Measurements from ENCODE around the gene B4GAT1.
A peak's percentile ranks its signal among the peaks of the same experiment; 100 is the strongest.
"Not testable (repeated sequence)": the region's sequence is repeated elsewhere in the genome, so short reads cannot be mapped to it uniquely, and the experiment has no call there.

B4GAT1 gene

DNA sequence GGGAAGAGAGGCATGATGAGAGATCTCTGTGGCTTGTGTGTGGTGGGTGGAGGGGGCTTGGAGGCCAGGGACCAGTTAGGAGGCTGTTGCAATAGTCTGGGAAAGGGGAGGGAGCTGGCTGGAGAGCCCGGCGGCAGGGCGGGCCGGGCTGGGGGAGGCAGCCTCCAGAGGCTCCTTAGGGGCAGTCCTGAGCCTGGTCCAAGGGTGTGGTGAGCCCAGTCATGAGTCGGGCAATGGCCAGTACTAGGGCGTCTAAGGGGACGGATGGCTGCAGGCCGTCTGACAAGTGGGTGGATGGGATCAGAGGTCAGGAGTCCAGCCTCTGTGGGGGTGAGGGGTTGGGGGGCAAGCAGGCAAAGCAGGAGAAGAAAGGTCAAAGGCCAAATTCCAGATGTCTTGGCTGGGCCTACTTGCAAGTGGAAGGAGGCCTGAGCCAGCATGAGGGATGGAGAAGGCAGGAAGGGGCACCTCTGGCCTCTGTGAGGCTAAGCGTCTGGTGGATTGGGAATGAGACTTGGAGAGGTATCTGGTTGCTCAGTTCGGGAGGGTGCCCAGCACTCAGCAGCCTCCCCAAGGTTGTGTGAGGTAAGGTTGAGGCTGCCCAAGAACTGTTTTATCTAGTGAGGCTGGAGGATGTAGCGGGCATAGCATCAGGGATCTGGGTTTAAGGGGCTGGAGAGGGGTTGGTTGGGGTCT lies 24.5 kb downstream of the B4GAT1 start:
- no peak for DNase-seq (ENCODE audit: low spot score)

DNA sequence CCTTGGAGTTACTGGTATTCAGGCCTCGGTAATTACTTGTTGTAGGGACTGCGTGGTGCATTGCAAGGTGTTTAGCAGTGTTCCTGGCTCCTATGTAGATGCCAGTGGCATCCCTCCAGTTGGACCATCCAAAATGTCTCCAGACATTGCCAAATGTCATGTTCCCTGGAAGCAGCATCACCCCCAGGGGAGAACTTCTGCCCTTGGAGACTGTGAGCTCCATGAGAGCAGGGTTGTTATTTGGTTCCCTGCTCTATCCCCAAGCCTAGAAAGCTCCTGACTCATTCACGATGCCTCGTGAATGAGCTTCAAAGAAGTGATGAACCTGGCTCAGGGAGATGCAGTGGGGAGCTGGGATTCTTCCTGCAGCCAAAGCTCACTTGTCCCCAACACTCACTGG lies 25.8 kb downstream of the B4GAT1 start:
- no peak for DNase-seq (ENCODE audit: low spot score)

DNA sequence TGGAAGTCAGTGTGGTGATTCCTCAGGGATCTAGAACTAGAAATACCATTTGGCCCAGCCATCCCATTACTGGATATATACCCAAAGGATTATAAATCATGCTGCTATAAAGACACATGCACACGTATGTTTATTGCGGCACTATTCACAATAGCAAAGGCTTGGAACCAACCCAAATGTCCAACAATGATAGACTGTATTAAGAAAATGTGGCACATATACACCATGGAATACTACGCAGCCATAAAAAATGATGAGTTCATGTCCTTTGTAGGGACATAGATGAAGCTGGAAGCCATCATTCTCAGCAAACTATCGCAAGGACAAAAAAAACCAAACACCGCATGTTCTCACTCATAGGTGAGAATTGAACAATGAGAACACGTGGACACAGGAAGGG lies 26.7 kb downstream of the B4GAT1 start:
- not testable (repeated sequence) for DNase-seq (ENCODE audit: low spot score)

DNA sequence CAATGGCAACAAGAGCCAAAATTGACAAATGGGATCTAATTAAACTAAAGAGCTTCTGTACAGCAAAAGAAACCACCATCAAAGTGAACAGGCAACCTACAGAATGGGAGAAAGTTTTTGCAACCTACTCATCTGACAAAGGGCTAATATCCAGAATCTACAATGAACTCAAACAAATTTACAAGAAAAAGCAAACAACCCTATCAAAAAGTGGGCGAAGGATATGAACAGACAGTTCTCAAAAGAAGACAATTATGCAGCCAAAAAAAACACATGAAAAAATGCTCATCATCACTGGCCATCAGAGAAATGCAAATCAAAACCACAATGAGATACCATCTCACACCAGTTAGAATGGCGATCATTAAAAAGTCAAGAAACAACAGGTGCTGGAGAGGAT lies 27.1 kb downstream of the B4GAT1 start:
- not testable (repeated sequence) for DNase-seq (ENCODE audit: low spot score)

DNA sequence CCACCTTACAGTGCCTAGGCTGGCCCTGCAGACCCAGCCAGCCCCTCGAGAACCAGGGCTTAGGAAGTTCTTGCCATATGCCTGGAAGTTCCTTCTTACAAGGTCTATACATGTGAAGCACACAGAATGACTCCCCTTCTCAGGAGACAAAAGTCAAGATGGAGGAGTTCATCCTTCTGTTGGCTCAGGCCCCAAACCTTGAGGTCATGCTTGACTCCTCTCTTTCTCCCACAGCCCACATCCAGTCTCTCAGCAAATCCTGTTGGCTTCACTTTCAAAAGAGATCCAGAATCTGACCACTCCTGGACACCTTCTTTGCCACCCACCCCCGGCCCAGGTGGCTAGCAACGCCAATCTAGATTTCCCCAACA lies 28.8 kb downstream of the B4GAT1 start:
- no peak for DNase-seq (ENCODE audit: low spot score)

DNA sequence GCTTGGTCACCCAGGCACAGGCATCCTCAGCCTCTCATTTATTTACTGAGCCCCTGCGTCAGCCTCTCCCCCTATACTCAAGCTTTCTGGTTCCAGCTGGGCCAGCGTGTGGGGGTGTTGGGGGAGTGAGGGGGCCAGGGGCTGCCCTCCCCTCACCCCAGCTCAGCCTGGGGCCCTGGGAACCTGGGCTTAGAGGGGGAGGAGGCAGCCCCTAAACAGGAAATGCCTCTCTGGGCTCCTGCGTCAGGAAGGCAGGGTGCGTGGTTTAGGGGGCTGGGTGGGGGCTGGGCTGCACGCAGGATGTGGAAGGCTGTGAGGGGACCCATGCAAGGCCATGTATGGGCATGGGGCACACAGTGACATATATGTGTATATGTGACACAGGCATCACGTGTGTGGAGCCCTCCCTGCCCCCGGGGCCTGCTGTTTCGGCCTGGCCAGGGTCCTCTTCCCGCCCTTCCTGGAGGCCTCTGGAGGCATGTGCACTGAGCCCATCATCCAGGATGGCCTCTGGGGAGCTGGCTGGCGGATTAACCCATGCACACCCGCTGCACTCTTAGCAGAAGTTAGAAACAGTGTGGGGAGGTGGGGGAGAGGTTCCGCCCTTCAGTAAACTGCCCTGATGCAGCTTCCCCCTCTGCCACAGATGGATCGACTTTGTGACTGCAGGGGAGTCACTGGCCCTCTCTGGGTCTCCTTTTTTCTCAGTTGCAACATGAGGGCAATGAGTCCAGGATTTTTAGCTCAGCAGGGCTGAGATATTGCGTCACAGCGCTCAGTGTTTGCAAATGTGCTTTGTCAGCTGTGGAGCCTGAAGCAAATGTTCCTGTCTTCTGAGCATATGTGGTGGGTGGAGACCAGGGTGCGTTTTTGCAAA lies 29.5 kb downstream of the B4GAT1 start:
- DNase-seq (ENCODE audit: low spot score), result no peak

DNA sequence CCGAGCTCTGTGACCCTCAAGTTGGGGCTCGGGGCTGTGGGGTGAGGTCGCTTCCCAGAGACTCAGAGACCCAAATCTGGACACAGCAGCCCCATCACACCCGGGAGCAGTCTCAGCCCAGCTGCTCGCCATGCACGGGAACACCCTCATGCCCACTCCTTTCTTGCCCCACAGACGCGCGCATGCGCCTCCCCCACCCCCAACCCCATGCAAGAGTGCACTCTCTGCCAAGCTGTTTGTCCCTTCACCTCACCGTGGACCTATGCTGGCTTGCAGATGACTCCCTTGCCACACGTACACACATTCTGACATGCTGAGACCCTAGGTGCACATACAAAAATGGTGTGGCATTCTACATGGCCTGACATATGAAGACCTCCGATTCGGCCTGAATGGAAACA lies 30.1 kb downstream of the B4GAT1 start:
- DNase-seq (ENCODE audit: low spot score), result no peak

DNA sequence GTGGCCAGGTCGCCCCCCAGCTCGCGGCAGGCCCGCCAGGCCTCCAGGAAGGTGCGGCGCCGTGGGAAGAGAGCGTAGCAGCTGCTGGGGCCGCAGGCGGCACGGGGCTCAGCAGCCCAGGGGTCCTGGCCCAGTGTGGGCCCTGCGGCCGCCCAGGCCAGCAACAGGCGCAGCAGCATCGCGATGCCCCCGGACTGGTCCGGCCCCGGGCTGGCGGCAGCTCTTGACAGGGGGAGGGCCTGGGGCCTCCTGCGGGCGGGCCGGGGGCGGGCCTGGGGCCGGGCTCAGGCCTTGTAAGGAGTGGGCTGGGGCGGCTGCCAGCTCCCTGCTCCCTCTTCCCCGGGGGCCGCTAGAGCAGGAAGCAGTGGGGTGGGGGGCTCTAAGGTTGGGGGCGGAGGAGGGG lies 30.6 kb downstream of the B4GAT1 start, which contains the start of gene CD248:
TSS of gene CD248 (minus strand) at position 196 of the 403 bp plus-strand sequence. CDS start at position 179, 17 bp downstream.
- no peak for DNase-seq (ENCODE audit: low spot score)

DNA sequence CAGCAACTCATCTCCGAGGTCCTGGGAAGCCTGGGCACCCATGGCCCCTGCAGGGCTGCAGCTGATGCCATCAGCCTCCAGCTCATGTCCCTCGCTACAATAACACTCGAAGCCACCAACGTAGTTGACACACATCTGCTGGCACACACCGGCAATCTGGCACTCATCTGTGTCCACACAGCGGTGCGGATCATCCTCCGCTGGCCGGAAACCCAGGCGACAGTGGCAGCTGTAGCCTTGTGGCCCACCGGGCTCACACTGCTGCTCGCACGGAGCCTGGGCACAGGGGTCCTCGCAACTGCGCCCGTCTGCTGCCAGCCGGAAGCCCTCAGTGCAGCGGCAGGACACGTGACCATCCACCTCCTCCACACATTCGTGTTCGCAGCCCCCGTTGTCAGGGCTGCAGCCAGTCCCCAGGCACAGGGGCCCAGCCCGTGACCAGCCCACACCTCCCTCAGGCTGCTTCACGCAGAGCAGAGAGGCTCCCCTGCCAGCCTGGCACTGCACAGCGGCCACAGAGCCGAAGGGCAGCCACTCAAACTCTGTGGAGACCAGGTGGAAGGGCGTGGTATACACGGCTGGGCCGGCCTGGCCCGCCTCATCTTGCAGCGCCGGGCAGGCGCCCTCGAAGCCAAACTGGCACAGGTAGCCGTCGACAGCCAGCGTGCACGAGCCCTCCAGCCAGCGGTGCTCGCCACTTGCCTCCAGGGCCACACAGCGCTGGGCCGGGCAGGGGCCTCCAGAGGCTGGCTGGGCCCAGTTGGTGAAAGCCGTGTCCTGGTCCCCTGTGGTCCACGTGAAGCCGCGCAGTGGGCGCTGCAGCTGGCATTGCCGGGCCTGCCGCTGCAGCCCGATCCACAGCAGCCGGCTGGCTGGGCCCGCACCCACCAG lies 31.3 kb downstream of the B4GAT1 start:
- no peak for DNase-seq (ENCODE audit: low spot score)

DNA sequence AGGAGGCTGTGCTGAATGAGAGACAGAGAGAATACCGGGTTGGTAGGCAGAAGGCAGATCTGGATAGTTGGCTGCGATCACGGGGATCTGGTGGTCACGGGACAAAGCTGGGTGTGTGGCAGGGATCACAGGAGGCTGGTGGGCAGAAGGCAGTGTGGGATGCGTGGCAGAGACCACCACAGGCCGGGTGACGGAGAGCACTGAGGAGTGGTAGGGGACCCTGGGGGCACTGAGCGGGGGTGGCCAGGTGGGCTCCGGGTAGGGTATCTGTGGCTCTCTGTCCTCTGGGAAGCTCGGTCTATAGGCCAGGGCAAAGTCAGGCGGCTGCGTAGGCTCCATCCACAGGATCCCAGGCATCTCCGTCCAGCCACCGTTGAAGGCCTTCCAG lies 31.9 kb downstream of the B4GAT1 start:
- no peak for DNase-seq (ENCODE audit: low spot score)

DNA sequence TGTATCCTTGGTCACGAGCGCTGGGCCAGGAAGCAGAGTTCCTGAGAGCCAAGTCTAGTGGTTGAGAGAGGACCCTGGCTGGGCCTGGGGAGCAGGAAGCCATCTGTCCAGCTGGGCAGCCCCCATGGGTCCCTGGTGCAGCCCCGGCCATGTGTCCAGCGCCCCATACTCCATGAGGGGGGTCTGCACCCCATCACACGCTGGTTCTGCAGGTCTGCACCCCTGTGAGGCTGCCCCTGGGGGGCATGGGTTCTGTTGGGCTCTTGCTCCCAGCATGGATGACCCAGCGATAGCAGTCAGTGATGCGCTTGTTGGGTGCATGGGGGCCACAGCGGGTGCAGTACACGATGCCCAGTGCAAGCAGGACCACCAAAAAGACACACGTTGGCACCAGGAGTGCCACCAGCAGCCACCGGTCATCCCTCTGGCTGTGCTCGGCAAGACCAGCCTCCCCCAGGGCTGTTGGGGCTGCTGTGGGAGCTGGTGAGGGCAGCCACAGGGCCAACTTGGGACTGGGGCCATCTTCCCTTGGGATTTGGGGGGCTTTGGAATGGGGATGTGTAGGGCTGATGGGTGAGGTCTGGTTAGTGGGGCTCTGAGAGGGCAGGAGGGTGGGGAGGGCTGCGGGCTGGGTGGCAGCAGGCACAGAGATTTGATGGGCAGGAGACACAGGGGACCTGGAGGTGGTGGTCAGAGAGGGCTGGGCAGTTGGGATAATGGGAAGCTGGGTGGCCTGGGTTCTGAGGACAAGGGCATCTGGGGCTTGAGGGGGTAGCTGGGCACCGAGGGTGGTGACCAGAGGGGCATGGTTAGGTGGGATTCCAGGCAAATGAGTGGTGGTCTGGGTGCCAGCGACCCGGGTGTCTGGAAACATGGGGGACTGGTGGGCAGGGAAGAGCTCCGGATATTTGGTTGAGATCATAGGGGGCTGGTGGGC lies 32.6 kb downstream of the B4GAT1 start:
- DNase-seq (ENCODE audit: low spot score), result no peak

DNA sequence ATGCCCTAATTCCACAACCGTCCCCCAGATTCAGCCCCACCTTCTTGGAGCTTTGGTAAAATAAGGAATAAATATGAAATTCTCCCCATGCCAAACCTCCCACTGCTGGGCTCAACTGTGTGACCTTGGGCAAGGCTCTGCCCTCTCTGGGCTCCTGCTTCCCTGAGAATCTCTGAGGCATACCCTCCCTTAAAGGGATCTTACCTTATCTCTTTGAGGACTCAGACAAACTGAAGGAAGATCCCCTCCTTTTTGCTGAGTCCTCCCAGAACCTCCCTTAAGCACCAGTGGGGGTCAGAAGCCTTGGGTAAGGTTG lies 33.3 kb downstream of the B4GAT1 start:
- DNase-seq (ENCODE audit: low spot score), result no peak

DNA sequence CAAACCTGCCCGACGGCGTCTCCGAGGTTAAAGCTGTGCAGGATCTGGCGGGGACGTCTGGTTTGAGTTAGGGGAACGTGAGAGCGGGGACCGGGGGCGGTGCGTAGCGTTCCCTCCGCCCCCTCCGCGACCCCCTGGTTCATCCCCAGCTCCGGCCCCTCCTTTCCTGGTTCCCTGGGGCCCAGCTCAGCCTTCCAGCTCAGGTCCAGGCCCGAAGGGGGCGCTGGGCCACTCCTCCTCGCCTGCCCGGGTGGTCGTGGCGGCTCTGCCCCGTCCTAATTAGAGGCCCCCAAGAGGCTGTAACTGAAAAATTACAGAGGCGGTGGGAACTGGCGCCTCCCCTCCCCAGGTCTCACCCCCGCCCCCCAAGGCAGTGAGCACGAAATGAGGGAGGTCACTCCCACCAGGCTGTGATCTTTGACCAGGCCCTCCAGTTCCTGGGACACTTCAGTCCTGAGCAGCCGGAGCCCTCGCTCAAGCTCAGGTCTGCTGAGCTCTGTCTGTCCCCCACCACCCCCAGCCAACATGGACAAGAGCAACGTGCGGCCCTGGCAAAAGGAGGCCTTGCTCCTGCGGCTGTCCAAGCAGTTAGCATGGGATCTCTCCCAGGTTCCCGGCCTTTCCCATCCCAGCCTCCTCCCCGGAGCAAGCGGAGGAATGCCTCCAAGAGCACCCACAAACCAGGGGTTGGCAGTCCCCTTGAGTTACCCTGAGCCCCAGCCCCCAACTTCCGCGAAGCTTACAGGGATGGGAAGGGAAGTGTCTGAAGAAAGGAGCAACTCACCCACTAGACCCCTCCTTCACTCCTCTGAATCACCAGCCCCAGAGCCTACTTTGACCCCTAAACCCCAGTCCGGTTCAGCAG lies 33.9 kb downstream of the B4GAT1 start:
- no peak for DNase-seq (ENCODE audit: low spot score)

DNA sequence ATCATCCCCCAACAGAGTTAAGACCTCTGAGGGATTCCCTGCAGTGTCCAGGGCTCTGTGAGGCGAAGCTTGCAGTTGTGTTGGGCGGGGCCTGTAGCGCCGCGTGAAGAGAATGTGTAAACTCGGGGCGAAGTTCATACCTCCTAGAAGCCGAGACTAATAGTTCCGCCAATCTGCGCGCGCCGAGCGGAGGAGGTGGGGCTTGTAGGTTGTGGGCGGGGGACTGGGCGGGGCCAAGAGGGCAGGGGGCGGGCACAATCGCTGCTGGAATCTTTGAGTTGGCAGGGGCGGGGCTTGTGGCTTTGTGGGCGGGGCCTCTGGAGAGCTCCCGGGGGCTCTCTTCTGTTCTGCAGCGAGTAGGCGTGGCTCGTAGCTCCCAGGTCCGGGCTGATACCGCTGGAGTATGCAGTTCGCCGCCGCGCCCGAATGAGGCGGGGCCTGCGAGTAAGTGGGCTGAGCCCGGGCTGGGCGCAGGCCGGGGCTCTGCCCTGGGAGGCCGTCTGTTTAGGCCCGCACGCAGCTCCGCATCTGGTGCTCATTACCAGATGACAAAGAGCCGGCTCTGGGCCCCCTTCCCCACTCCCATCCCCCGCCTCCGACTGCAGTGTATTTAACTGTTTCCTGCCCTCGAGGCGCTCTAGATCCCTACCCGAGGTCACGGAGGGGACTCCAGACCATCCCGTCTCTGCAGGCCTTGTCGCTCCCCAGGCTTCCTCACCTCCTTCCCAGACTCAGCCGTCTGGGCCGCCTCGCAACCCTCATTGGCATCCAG lies 34.7 kb downstream of the B4GAT1 start:
- peak; percentile 98 for DNase-seq (ENCODE audit: low spot score)

DNA sequence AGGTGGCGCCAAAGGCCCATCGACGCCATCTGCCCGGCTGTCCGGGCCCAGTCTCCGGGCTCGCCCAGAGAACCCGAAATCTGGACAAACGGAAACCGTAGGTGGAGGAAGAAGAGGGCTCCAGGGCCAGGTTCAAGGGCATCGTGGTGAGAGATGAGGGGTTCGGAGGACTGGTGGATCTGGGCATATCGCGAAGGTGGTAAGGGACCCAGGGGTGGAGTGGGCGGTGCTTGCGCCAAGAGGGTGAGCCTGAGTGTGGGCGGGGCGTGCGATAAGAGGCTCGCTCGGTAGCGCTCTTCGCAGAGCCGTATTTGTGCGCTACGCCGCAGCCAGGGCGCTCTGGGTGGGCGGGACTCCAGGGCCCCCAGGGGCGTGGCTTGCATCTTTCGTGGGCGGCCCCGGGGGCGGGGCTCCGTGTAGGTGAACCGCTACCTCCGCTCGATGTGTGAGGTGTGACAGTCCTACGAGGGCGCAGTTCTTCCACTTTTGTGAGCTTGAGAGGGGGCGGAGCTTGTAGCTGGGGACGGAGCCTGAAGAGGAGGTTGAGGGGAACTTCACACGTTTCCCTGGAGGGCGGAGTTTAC lies 35.4 kb downstream of the B4GAT1 start:
- peak; percentile 95 for DNase-seq (ENCODE audit: low spot score)

DNA sequence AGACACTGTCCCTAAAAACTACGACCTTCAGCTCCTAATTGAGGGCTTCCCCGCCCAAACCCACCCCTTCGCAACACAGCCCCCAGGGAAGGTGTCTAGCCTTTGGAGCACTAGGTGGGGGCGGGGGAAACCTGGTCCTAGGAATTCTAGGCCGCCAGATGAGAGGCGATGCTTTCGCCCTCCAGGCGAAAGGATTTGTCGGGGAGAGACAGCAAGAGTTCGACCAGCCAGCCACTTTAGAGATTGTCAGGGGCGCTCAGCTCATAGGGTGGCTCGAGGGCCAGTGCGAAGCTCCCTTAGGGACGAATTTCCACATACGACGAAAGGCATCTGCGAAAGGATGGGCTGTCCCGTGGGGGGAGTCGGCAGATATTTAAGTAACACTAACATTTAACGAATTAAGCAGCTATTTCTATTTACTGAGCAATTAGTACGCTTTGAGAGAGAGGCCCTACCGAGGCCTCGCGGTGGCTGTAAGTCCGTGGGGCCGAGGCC lies 35.9 kb downstream of the B4GAT1 start:
- DNase-seq (ENCODE audit: low spot score), result no peak

DNA sequence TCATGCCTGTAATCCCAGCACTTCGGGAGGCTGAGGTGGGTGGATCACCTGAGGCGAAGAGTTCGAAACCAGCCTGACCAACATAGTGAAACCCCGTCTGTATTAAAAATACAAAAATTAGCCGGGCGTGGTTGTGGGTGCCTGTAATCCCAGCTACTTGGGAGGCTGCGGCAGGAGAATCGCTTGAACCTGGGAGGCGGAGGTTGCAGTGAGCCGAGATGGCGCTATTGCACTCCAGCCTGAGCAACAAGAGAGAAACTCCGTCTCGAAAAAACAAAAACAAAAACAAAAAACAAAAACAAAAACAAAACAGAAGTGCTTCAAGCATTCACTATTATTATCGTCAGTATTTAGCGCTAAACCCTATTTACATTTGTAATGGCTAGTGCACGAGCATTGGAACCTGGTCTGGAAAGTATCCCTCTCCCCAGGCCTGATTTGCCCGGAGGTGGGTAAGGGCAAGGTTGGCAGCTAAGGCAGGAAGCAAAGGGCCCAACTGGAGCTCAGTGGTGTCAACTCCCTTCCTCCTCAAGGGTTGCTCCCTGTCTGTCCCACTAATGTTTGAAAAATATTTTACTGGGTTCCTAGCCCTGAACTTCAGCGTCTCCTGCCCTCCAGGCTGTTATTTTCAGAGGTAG lies 36.5 kb downstream of the B4GAT1 start:
- DNase-seq (ENCODE audit: low spot score), result not testable (repeated sequence)

DNA sequence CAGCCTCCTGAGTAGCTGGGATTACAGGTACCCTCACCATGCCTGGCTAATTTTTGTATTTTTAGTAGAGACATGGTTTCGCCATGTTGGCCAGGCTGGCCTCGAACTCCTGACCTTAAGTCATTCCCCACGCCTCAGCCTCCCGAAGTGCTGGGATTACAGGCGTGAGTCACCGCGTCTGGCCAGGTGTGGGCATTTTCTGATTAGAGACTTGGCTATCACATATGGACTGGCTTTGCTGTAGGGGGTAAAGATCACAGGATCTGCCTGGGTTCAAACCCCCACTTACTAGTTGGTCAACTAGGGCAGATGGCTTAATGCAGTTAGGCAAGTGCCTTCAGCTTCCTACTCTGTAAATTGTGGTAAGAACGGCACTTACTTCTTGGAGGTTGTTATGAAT lies 37.1 kb downstream of the B4GAT1 start:
- DNase-seq (ENCODE audit: low spot score), result no peak

DNA sequence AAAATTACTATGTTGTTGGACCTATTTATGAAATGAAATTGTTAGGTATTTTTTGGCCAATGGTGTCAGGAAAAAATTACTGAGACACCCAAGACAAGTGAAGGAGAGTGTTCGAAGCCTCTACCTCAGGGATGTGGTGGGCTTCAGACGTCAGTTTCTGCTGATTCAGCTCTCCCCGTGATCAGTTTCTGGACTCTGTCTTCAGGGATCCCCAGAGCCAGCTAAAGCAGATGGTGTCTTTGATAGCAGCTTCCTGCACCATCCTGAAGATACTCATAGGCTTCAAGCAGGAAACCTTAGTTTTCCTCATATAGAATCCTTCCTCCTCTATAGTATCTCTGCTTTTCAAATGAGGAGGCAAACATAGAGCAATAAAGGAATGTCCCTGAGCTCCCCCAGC lies 38.0 kb downstream of the B4GAT1 start:
- DNase-seq (ENCODE audit: low spot score), result no peak

All from SW480 (cell line).